Activated T-cell treated with anti-CD3 and anti-CD28 coated beads for 4 hours (primary cell): ENCODE results near the gene ZMYND8.
"Not testable (repeated sequence)": the region's sequence is repeated elsewhere in the genome, so short reads cannot be mapped to it uniquely, and the experiment has no call there.

Source experiments
- DNase-seq: peaks from one replicate; pipeline ENCODE4 v3.0.0-alpha.2; 2020

Gene ZMYND8

GRCh38 chr20:47201074-47201730 lies 155.3 kb downstream of the ZMYND8 start:
- DNase-seq = no peak

- DNase-seq = no peak
These were observed 157.4 kb downstream of the ZMYND8 start for GRCh38 chr20:47198996-47199552.

DNA sequence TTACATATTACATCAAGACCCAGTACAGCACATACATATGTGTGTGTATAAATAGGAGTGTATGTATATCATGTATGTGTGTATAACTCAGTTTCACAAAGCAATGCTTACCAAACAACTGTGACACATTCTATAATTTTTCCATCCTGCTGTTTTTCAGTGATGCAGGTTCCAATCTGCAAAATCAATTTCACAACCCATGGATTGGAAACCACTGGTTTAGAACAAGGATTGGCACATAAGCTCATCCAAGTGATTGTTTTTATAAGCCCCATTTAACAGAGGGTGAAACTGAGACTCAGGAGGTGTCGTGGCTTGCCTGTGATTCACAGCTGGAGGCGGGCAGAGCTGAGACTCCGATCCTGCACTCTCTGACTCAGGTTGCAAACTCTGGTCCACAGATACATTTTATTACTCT lies 158.2 kb downstream of the ZMYND8 start:
- no peak for DNase-seq

GRCh38 chr20:47196091-47197081 lies 160.1 kb downstream of the ZMYND8 start:
- peak; percentile 69 for DNase-seq

DNA sequence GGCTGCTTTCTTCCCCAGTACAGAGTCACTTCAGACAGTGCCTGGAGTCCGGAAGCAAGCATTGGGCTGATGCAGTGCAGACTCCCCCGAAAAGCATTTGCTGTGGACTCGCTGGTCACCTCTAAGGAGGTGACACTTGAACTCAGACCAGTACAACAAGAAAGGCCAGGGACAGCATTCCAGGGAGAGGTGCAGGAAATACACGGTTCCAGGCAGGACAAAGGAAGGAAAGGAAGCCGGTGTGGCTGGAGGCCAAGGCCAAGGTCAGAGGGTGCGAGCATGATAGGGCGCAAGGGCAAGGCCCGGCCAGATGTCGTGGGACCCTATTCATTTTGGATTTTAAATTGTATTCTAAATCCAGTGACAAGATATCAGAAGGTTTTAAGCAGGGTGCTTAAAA lies 160.9 kb downstream of the ZMYND8 start:
- no peak for DNase-seq

- no peak for DNase-seq
These were observed 164.5 kb downstream of the ZMYND8 start for GRCh38 chr20:47191956-47192355.

GRCh38 chr20:47191074-47191673 lies 165.3 kb downstream of the ZMYND8 start:
- no peak for DNase-seq

DNA sequence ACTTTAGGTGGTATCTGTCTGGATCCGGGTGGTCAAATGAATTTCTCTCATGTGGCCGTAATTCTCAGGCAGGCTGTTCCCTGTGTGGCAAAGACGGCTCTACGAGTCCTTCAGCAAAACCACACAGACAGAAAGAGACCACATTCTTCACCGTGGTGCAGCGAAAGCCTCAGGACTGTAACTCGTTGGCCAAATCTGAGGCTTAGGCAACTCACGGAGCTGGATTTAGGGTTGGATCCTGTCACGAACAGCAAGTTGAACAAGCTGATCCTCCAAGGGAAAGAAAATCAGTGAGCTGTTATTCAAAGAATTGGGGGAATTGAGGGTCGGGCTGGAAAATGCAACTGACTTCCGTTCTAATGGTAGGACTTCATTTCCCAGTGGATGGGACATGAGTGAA lies 167.4 kb downstream of the ZMYND8 start:
- DNase-seq = no peak

DNA sequence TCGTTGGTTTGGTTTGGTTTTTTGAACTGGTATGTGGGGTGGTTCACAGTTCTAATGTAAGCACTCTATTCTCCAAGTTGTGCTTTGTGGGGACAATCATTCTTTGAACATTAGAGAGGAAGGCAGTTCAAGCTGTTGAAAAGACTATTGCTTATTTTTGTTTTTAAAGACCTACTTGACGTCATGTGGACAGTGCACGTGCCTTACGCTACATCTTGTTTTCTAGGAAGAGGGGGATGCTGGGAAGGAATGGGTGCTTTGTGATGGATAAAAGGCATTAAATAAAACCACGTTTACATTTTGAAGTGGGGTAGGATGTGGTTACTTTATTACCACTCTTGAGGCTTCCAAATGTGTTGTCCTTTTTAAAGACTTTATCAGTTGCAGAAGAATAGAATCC lies 168.0 kb downstream of the ZMYND8 start:
- no peak for DNase-seq

GRCh38 chr20:47187450-47188195 lies 168.9 kb downstream of the ZMYND8 start:
- DNase-seq = no peak

- no peak for DNase-seq
These were observed 173.1 kb downstream of the ZMYND8 start for GRCh38 chr20:47183367-47183766.

- no peak for DNase-seq
These were observed 175.2 kb downstream of the ZMYND8 start for GRCh38 chr20:47181056-47181862.

DNA sequence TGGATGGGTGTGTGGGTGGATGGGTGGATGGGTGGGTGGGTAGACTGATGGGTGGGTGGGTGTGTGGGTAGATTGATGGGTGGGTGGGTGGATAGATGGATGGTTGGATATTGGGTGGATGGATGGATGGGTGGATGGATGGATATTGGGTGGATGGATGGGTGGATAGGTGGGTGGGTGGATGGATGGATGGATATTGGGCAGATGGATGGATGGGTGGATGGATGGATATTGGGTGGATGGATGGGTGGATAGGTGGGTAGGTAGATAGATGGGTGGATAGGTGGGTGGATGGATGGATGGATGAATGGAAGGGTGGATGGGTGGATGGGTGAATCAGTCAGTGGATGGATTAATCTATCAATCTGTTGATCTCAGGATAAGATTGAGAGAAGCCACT lies 177.2 kb downstream of the ZMYND8 start:
- no peak for DNase-seq

GRCh38 chr20:47178851-47179250 lies 177.6 kb downstream of the ZMYND8 start:
- no peak for DNase-seq

DNA sequence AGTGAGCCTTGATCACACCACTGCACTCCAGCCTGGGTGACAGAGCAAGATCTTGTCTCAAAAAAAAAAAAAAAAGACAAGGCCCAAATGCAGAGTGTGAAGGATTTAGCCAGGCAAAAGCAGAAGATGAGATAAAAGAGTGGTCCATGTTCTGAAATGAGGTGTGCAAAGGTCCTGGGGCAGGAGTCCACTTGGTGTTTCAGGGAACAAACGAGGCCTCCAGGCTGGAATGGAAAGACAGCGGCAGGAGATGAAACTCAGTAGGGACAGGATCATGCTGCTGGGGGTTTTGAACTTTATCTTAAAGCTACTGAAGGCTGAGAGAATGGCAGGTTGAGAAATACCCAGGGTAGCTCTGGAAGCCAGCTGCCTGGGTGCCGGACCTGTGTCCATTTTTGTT lies 178.2 kb downstream of the ZMYND8 start:
- no peak for DNase-seq

- not testable (repeated sequence) for DNase-seq
These were observed 180.3 kb downstream of the ZMYND8 start for GRCh38 chr20:47176217-47176616.

DNA sequence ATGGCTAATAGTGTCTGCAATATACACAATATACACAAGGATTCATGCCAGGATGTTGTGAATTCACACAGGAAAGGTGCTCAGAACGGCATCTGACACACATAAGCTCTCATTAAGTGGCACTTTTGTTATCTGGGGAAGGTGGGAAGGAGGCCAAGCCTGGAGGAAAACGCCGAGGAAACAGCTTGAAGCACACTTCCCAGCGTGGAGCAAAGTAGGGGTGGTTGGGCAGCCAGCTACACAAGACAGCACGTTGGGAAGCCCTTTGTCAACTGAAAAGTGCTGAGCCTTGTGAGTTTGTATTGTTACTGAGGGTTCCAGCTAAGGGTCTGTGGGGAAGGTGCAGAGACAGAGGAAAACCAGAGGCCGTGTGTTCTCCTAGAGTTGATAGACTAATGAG lies 181.0 kb downstream of the ZMYND8 start:
- DNase-seq = no peak

- no peak for DNase-seq
These were observed 181.8 kb downstream of the ZMYND8 start for GRCh38 chr20:47174456-47175243.

DNA sequence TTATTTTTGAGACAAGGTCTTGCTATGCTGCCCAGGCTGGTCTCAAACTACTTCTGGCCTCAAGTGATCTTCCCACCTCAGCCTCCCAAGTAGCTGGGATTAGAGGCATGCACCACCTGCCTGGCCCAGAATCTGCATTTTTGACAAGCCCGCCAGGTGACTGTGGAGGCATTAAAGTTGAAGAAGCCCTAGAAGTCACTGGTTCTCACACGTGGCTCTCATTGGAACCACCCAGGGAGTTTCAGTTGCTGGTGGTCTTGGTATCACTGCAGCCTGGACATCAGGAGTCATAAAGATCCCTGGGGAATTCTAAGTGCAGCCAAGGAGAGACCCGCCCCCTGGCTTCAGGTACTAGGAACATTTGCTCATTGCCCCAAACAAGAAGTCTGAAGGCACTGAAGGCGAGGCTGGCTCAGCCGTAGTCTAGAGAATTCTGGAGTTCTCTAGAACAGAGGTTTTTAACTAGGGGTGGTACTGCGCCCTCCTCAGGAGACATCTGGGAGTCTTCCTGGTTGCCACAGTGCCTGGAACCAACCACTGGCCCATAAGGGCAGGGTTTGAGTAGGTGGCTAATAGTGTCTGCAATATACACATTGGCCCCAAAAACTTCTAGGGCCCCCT lies 182.8 kb downstream of the ZMYND8 start:
- DNase-seq = no peak

DNA sequence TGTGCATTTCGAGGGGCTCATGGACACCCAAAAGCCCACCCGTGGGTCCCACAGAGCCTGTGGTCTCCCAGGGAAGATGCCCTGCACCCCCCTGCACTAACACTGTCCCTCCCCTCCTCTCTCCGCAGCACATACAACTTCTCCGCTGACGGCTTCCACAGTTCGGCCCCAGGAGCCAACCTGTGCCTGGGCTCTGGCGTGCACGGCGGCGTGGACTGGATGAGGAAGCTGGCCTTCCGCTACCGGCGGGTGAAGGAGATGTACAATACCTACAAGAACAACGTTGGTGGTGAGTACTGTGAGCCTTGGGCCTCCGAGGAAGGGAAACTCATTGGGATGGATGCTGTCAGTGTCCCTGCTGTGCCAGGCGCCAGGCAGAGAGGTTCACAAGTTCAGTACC lies 183.9 kb downstream of the ZMYND8 start:
- no peak for DNase-seq
